GM12865 (cell line): ENCODE measurements around the gene ACTN4.

Experiments
- DNase-seq: peaks from one replicate; pipeline ENCODE4 v3.0.0; 2010; ENCODE audit warnings: low read depth
- H3K4me3 ChIP-seq: 2 replicates; pipeline ENCODE4 v1.5.1; 2011; ENCODE audit warnings: mild to moderate bottlenecking, low read depth, low read length, control low read depth
- TF ChIP-seq, protein P1 (sequence below): IDR thresholded peaks from 2 replicates; pipeline ENCODE4 v1.5.1; 2011; ENCODE audit warnings: low read length, control low read depth, low read depth, inconsistent platforms; ENCODE audit not compliant: insufficient read depth; ENCODE audit errors: missing control alignments

Gene ACTN4

DNA sequence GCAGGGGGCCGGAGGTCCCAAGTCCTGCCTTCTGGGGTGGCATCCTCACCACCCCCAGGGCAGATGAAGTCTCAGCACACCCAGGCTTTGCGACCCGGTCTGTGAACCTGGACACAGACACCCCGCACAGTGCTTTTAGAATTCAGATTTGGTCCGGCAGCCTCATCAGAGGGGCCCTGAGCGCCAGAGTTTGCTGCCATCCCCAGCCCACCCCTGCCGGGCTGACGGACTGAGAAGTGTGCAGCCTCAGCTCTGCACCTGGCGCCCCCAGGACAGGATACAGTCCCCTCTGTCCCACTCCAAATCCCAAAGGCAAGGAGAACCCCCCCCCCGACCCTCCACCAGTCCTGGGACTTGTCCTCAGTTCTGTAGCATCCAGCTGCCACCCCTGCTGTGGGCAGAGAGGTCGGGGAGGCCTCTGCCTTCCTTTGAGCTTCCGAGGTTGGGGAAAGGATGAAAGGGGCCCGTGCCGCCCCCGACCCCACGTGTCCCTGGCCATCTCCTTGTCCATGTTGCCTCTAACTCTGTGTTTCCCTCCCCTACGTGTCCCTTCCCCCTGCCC lies 79.9 kb downstream of the ACTN4 start:
- H3K4me3 ChIP-seq, result no peak overlapping the region
- TF ChIP-seq, protein P1, sequence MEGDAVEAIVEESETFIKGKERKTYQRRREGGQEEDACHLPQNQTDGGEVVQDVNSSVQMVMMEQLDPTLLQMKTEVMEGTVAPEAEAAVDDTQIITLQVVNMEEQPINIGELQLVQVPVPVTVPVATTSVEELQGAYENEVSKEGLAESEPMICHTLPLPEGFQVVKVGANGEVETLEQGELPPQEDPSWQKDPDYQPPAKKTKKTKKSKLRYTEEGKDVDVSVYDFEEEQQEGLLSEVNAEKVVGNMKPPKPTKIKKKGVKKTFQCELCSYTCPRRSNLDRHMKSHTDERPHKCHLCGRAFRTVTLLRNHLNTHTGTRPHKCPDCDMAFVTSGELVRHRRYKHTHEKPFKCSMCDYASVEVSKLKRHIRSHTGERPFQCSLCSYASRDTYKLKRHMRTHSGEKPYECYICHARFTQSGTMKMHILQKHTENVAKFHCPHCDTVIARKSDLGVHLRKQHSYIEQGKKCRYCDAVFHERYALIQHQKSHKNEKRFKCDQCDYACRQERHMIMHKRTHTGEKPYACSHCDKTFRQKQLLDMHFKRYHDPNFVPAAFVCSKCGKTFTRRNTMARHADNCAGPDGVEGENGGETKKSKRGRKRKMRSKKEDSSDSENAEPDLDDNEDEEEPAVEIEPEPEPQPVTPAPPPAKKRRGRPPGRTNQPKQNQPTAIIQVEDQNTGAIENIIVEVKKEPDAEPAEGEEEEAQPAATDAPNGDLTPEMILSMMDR, result no peak
- no peak for DNase-seq

DNA sequence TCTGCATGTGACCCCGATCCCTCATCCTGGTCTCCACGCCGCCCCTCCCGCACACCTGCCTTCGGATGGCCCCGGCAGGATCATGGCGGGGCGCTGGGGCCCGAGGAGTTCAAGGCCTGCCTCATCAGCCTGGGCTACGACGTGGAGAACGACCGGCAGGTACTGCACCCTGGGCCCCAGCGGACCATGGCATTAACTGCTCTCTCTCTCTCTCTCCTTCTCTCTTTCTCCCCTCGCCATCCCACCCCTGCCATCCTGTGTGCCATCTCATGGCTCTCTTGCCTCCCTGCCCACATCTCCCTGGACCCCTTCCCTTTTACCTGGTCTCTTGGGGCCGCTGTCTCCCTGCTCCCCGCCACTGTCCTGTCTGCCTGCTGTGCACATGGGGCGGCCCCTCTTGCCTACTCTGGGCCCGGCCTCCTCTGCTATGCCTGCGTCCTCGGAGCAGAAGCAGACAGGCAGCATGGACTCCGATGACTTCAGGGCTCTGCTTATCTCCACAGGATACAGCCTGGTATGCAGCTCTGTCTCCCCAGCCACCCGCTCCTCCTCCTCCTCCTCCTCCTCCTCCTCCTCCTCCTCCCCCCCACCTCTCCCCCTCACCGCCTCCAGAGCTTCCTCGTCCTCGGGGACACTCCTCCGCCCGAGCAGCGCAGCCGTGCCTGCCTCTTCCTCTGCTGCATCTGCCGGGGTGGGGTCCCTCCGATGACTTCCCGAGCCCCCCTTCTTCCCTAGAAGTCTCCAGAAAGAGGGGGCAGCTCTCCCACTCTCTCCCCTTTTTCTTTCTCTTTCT lies 80.6 kb downstream of the ACTN4 start:
- no peak overlapping the region for H3K4me3 ChIP-seq
- no peak for DNase-seq
- TF ChIP-seq, protein P1, result no peak

DNA sequence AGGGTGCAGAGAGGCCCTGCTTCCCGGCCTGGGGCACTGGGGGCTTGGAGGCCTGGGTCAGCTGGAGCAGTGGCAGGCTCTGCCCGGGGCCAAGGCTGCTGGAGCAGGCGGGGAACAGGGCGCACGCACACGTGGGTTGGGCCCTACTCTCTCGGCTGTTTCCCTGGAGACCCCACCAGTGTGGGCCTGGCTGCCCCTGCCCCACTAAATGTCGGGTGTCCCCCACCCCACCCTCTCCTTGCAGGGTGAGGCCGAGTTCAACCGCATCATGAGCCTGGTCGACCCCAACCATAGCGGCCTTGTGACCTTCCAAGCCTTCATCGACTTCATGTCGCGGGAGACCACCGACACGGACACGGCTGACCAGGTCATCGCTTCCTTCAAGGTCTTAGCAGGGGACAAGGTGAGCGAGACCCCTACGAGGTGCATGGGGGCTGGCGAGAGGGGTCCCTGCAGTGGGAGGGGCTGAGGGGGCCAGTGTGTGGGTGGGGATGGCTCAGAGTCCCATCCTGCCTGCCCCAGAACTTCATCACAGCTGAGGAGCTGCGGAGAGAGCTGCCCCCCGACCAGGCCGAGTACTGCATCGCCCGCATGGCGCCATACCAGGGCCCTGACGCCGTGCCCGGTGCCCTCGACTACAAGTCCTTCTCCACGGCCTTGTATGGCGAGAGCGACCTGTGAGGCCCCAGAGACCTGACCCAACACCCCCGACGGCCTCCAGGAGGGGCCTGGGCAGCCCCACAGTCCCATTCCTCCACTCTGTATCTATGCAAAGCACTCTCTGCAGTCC lies 81.5 kb downstream of the ACTN4 start:
- H3K4me3 ChIP-seq, result no peak overlapping the region
- TF ChIP-seq, protein P1, result no peak
- DNase-seq, result no peak

DNA sequence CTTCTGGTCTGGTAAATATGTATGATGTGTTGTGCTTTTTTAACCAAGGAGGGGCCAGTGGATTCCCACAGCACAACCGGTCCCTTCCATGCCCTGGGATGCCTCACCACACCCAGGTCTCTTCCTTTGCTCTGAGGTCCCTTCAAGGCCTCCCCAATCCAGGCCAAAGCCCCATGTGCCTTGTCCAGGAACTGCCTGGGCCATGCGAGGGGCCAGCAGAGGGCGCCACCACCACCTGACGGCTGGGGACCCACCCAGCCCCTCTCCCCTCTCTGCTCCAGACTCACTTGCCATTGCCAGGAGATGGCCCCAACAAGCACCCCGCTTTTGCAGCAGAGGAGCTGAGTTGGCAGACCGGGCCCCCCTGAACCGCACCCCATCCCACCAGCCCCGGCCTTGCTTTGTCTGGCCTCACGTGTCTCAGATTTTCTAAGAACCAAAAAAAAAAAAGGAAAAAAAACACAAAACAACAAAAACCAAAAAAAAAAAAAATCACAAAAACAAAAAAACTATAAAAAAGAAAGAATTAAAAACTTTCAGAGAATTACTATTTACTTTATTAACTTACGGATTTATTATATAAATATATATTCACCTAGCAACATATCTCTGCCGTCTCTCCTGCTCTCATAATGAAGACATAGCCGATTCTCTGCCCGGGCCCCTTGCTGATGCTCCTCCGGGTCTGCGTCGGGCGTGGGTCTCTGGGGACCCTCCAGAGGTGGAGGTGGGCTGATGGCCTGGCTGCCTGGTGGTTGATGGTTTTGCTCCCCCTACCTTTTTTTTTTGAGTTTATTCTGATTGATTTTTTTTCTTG lies 82.4 kb downstream of the ACTN4 start:
- DNase-seq, result peak; percentile 78

DNA sequence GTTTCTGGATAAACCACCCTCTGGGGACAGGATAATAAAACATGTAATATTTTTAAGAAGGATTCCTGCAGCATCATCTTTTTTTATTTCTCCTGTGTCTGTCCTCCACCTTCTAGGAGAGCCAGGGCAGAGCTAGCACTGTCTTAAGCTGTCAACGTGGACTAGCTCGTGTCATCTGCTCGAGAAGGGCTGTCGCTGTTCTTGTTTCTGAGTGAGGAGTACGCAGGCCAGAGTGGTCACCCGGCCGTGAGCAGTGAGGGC lies 83.0 kb downstream of the ACTN4 start:
- H3K4me3 ChIP-seq, result no peak overlapping the region
- TF ChIP-seq, protein P1, result no peak
- no peak for DNase-seq

More for the DNA sequence above, 82.4 kb downstream of the ACTN4 start:
- TF ChIP-seq, protein P1, result peak; percentile 84
- no peak overlapping the region for H3K4me3 ChIP-seq

DNA sequence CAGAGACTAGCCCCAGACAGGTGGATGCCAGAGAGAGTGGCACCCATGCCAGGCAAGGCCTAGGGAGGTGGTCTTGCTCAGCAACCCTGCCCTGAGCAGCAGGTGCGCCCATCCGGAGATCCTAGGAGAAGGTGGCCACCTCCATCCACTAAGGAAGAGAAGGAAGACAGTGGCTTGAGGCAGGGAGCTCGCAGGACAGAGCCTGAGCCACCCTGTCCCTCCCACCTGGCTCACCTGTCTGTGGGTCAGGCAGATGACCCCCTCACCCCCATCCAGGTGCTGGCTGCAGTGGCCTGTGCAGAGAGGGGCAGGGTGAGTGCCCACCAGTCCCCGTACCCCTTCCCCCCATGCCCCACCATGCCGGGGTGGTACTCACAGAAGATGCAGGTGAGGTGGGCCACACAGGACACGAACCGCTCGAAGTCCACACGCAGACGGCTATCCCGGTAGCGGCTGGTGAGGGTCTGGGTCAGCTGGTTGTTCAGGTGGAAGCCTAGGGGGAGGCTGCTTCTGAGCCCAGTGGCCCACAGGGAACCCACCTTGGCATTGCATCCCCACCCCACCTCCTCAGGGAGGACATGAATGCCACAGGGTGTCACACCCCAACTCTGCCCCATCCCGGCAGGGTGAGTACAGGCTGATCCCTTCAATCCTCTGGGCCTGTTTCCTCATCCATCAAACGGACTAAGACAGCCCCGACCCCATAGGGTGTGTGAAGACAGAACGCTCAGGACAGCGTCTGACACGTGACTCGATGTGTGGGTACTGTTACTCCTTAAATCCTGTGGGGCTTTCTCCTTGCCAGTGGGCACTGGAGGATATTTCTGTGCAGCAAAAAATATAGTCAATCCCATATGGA lies 83.5 kb downstream of the ACTN4 start:
- H3K4me3 ChIP-seq, result no peak overlapping the region
- no peak for DNase-seq
- TF ChIP-seq, protein P1, result no peak
